ENCODE measurements around the gene TRMO. TPM values are rescaled to one million over a fixed set of nuclear protein-coding genes. Genes with fewer than 3 reads are reported as not detected.

TRMO gene
- total RNA-seq, 1 donor from 2014 or later: 12.7 TPM

- no peak overlapping the region for H3K27ac Mint-ChIP-seq
Measured at GRCh38 chr9:97891736-97892135, 30.6 kb downstream of the TRMO start.

GRCh38 chr9:97889941-97890887, 32.1 kb downstream of the TRMO start:
- Mint-ChIP-seq H3K36me3 (peaks cover 3% of the 10 kb centered on the region), H3K9me3 (peaks cover 13% of the 10 kb centered on the region), H3K4me1 (no peaks in the 10 kb centered on the region), H3K27ac (no peak overlapping the region), H3K27me3 (ENCODE audit: low read depth) (peaks cover 50% of the 10 kb centered on the region), H3K4me3 (no peak overlapping the region)
- DNase-seq (ENCODE audit: low spot score in 2 of 2, unreplicated experiment in 2 of 2): no peak
- TF ChIP-seq CTCF (IDR thresholded peaks at IDR 0.05; ENCODE audit: unreplicated experiment): peak; percentile 37

More at GRCh38 chr9:97891736-97892135, 30.6 kb downstream of the TRMO start:
- Mint-ChIP-seq H3K9me3 (peaks cover 13% of the 10 kb centered on the region), H3K36me3 (peaks cover 3% of the 10 kb centered on the region), H3K4me1 (no peaks in the 10 kb centered on the region), H3K27me3 (ENCODE audit: low read depth) (peaks cover 46% of the 10 kb centered on the region), H3K4me3 (no peak overlapping the region)
- TF ChIP-seq CTCF (IDR thresholded peaks at IDR 0.05; ENCODE audit: unreplicated experiment): no peak
- no peak for DNase-seq (ENCODE audit: low spot score in 2 of 2, unreplicated experiment in 2 of 2)

- H3K27me3 Mint-ChIP-seq (ENCODE audit: low read depth): peaks cover 58% of the 10 kb centered on the region
- H3K36me3 Mint-ChIP-seq: no peaks in the 10 kb centered on the region
Measured at GRCh38 chr9:97880336-97880735, 42.0 kb downstream of the TRMO start.

GRCh38 chr9:97876061-97876460, 46.2 kb downstream of the TRMO start:
- peaks cover 55% of the 10 kb centered on the region for H3K27me3 Mint-ChIP-seq (ENCODE audit: low read depth)
- DNase-seq (ENCODE audit: low spot score in 2 of 2, unreplicated experiment in 2 of 2): no peak
- no peak overlapping the region for H3K27ac Mint-ChIP-seq
- no peak overlapping the region for H3K4me3 Mint-ChIP-seq
- H3K9me3 Mint-ChIP-seq: no peaks in the 10 kb centered on the region
- peaks cover 2% of the 10 kb centered on the region for H3K4me1 Mint-ChIP-seq
- TF ChIP-seq CTCF (IDR thresholded peaks at IDR 0.05; ENCODE audit: unreplicated experiment): no peak
- no peaks in the 10 kb centered on the region for H3K36me3 Mint-ChIP-seq

More at GRCh38 chr9:97880336-97880735, 42.0 kb downstream of the TRMO start:
- Mint-ChIP-seq H3K27ac (no peak overlapping the region), H3K4me3 (no peak overlapping the region), H3K9me3 (peaks cover 13% of the 10 kb centered on the region), H3K4me1 (peaks cover 2% of the 10 kb centered on the region)
- DNase-seq (ENCODE audit: low spot score in 2 of 2, unreplicated experiment in 2 of 2): no peak
- TF ChIP-seq CTCF (IDR thresholded peaks at IDR 0.05; ENCODE audit: unreplicated experiment): no peak

- H3K27ac Mint-ChIP-seq: no peak overlapping the region
Measured at GRCh38 chr9:97875111-97875510, 47.2 kb downstream of the TRMO start.

More at GRCh38 chr9:97875111-97875510, 47.2 kb downstream of the TRMO start:
- DNase-seq (ENCODE audit: low spot score in 2 of 2, unreplicated experiment in 2 of 2): no peak
- Mint-ChIP-seq H3K27me3 (ENCODE audit: low read depth) (peaks cover 58% of the 10 kb centered on the region), H3K4me1 (peaks cover 2% of the 10 kb centered on the region), H3K4me3 (no peak overlapping the region), H3K36me3 (no peaks in the 10 kb centered on the region), H3K9me3 (no peaks in the 10 kb centered on the region)
- no peak for TF ChIP-seq CTCF (IDR thresholded peaks at IDR 0.05; ENCODE audit: unreplicated experiment)
